K562 (cell line): Measurements from ENCODE around the gene ATXN7L1. TPM values are rescaled to one million over a fixed set of nuclear protein-coding genes. Genes with fewer than 3 reads are reported as not detected.

ENCODE experiments used
- CBX8 ChIP-seq: fragments of 200-600 bp; sonication (generic); IDR thresholded peaks from 2 replicates; pipeline ENCODE4 v1.6.1; 2012; ENCODE audit warnings: borderline replicate concordance, mixed run types, low read depth, mild to moderate bottlenecking, moderate library complexity, mixed read lengths, low read length, control low read depth, inconsistent platforms; ENCODE audit not compliant: poor library complexity, severe bottlenecking; ENCODE audit errors: extremely low read depth
- GATA2 ChIP-seq: sonication (generic); formaldehyde crosslinking; IDR thresholded peaks from 2 replicates; pipeline ENCODE4 v1.4.0; 2020; ENCODE audit warnings: mild to moderate bottlenecking, missing genetic modification reagents
- KAT8 ChIP-seq: fragments of 450-650 bp; IDR thresholded peaks from 2 replicates; pipeline ENCODE4 v1.6.1; 2016; ENCODE audit warnings: low read depth, mild to moderate bottlenecking
- MYNN ChIP-seq, 2 experiments: sonication (generic); formaldehyde crosslinking in 1 of 2; IDR thresholded peaks; 2 replicates each; pipeline versions ENCODE4 v1.5.0 to v1.6.1; 2016 to 2020; ENCODE audit warnings: antibody characterized with exemption in 1 of 2, missing genetic modification reagents in 1 of 2
- NBN ChIP-seq: fragments of 450-650 bp; IDR thresholded peaks from 2 replicates; pipeline ENCODE4 v1.6.1; 2016; ENCODE audit warnings: low read depth, mild to moderate bottlenecking
- NCOA4 ChIP-seq: fragments of 450-650 bp; IDR thresholded peaks from 2 replicates; pipeline ENCODE4 v1.6.1; 2018; ENCODE audit warnings: mild to moderate bottlenecking; ENCODE audit not compliant: partially characterized antibody
- PTBP1 ChIP-seq: fragments of 200-400 bp; formaldehyde crosslinking; IDR thresholded peaks from 2 replicates; pipeline ENCODE4 v1.6.1; 2017; ENCODE audit warnings: low read depth, low read length
- SMAD4 ChIP-seq: fragments of 250-450 bp; sonication (Bioruptor Pico); conservative IDR thresholded peaks from 2 replicates; pipeline ENCODE4 v1.8.0; 2021; ENCODE audit warnings: inconsistent platforms, mild to moderate bottlenecking, moderate library complexity
- ZBTB7A ChIP-seq: IDR thresholded peaks from 2 replicates; pipeline ENCODE4 v1.6.1; 2011; ENCODE audit warnings: low read depth, mild to moderate bottlenecking, low read length, moderate library complexity, borderline replicate concordance; ENCODE audit not compliant: control insufficient read depth
- ZNF695 ChIP-seq: fragments of 450-650 bp; formaldehyde crosslinking; IDR thresholded peaks from 2 replicates; pipeline ENCODE4 v1.4.0; 2020; ENCODE audit warnings: mild to moderate bottlenecking, moderate library complexity
- ZNF77 ChIP-seq: fragments of 250-450 bp; sonication (Bioruptor Pico); IDR thresholded peaks from 2 replicates; pipeline ENCODE4 v1.5.0; 2020
- polyA plus RNA-seq, 8 experiments: library from polyadenylated mRNA; depleted of rRNA in 4 of 8; stranded (reverse) in 5 of 8; unstranded in 3 of 8; fragments of >200 nt; fragmentation: Nextera tagmentation in 2 of 8; fragmentation: Illumina TruSeq in 1 of 8; extraction: Ambion mirVana in 2 of 8; extraction: Trizol in 1 of 8; gene quantifications; 2 replicates each; pipeline versions ENCODE4 v1.2.1 to v1.2.3, GENCODE V29; 2011 to 2014; ENCODE audit warnings: inconsistent platforms in 1 of 8, missing spikeins in 1 of 8
- total RNA-seq, 7 experiments: library from RNA; depleted of rRNA in 6 of 7; stranded (reverse); fragments of >200 nt in 6 of 7; fragmentation: Illumina TruSeq in 2 of 7; extraction: Trizol in 2 of 7; gene quantifications; 2 replicates each; pipeline versions ENCODE4 v1.2.1 to v1.2.3, GENCODE V29; 2011 to 2021; ENCODE audit warnings: low replicate concordance in 1 of 7
- TF ChIP-seq, protein P1 (sequence below): sonication (generic); formaldehyde crosslinking; IDR thresholded peaks from 2 replicates; pipeline ENCODE4 v1.8.0; 2022; ENCODE audit warnings: mild to moderate bottlenecking, low read depth, missing genetic modification reagents
- TF ChIP-seq, protein P2 (sequence below): sonication (generic); formaldehyde crosslinking; IDR thresholded peaks from 2 replicates; pipeline ENCODE4 v1.8.0; 2022; ENCODE audit warnings: missing genetic modification reagents, mild to moderate bottlenecking, borderline replicate concordance
- TF ChIP-seq, protein P3 (sequence below), 2 experiments: fragments of 200-800 bp in 1 of 2; sonication (Bioruptor generic) in 1 of 2; sonication (generic) in 1 of 2; formaldehyde crosslinking in 1 of 2; IDR thresholded peaks in 1 of 2; conservative IDR thresholded peaks in 1 of 2; 2 replicates each; pipeline versions ENCODE4 v1.5.0 to v1.6.1; 2016 to 2020; ENCODE audit warnings: missing compliant biosample characterization in 1 of 2, missing genetic modification characterization in 1 of 2, missing genetic modification reagents in 1 of 2
- TF ChIP-seq, protein P4 (sequence below), 2 experiments: fragments of 250-450 bp in 1 of 2; fragments of 450-650 bp in 1 of 2; sonication (Bioruptor Pico) in 1 of 2; IDR thresholded peaks; 2 replicates each; pipeline versions ENCODE4 v1.6.1 to v1.8.0; 2016 to 2021; ENCODE audit warnings: mild to moderate bottlenecking in 2 of 2, moderate library complexity in 2 of 2, missing compliant biosample characterization in 1 of 2, missing genetic modification characterization in 1 of 2
- TF ChIP-seq, protein P5 (sequence below): fragments of 450-650 bp; IDR thresholded peaks from 2 replicates; pipeline ENCODE4 v1.6.1; 2018; ENCODE audit not compliant: partially characterized antibody

ATXN7L1 gene
- total and polyA plus RNA-seq, 9 of the 15 experiments (the other 6 are each of a cell fraction or from before 2014, with no cell fraction given), result 6.6 to 13.7 (median 10.7) TPM

GRCh38 chr7:105876091-105876963 lies at the start of gene ATXN7L1 (continued):
- no peak for TF ChIP-seq CBX8
- TF ChIP-seq ZBTB7A, result peak; percentile 73; the same call in 1 of the 2 replicates
- no peak for TF ChIP-seq KAT8
- TF ChIP-seq PTBP1, result no peak
- no peak for TF ChIP-seq ZNF77 (CRISPR knock-in tag)
- TF ChIP-seq ZNF695 (CRISPR knock-in tag), result no peak
- TF ChIP-seq NBN, result peak; percentile 72; the same call in 1 of the 2 replicates
- TF ChIP-seq, protein P1, sequence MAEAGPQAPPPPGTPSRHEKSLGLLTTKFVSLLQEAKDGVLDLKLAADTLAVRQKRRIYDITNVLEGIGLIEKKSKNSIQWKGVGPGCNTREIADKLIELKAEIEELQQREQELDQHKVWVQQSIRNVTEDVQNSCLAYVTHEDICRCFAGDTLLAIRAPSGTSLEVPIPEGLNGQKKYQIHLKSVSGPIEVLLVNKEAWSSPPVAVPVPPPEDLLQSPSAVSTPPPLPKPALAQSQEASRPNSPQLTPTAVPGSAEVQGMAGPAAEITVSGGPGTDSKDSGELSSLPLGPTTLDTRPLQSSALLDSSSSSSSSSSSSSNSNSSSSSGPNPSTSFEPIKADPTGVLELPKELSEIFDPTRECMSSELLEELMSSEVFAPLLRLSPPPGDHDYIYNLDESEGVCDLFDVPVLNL (CRISPR knock-in tag), result no peak
- no peak for TF ChIP-seq NCOA4
- TF ChIP-seq, protein P2, sequence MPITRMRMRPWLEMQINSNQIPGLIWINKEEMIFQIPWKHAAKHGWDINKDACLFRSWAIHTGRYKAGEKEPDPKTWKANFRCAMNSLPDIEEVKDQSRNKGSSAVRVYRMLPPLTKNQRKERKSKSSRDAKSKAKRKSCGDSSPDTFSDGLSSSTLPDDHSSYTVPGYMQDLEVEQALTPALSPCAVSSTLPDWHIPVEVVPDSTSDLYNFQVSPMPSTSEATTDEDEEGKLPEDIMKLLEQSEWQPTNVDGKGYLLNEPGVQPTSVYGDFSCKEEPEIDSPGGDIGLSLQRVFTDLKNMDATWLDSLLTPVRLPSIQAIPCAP, result no peak
- TF ChIP-seq, protein P3, sequence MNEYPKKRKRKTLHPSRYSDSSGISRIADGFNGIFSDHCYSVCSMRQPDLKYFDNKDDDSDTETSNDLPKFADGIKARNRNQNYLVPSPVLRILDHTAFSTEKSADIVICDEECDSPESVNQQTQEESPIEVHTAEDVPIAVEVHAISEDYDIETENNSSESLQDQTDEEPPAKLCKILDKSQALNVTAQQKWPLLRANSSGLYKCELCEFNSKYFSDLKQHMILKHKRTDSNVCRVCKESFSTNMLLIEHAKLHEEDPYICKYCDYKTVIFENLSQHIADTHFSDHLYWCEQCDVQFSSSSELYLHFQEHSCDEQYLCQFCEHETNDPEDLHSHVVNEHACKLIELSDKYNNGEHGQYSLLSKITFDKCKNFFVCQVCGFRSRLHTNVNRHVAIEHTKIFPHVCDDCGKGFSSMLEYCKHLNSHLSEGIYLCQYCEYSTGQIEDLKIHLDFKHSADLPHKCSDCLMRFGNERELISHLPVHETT (CRISPR knock-in tag; conservative IDR thresholded peaks at IDR 0.05 in 1 of 2, IDR thresholded peaks at IDR 0.05 in 1 of 2), result peak in 1 of 2 experiments; percentile 91; a peak in 2 of 4 replicates
- no peak for TF ChIP-seq GATA2 (CRISPR knock-in tag)
- TF ChIP-seq, protein P4, sequence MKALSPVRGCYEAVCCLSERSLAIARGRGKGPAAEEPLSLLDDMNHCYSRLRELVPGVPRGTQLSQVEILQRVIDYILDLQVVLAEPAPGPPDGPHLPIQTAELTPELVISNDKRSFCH (CRISPR knock-in tag; IDR thresholded peaks at IDR 0.05), result no peak
- TF ChIP-seq, protein P4 (tag; IDR thresholded peaks at IDR 0.05), result no peak; the same call in 1 of the 2 replicates
- TF ChIP-seq, protein P5, sequence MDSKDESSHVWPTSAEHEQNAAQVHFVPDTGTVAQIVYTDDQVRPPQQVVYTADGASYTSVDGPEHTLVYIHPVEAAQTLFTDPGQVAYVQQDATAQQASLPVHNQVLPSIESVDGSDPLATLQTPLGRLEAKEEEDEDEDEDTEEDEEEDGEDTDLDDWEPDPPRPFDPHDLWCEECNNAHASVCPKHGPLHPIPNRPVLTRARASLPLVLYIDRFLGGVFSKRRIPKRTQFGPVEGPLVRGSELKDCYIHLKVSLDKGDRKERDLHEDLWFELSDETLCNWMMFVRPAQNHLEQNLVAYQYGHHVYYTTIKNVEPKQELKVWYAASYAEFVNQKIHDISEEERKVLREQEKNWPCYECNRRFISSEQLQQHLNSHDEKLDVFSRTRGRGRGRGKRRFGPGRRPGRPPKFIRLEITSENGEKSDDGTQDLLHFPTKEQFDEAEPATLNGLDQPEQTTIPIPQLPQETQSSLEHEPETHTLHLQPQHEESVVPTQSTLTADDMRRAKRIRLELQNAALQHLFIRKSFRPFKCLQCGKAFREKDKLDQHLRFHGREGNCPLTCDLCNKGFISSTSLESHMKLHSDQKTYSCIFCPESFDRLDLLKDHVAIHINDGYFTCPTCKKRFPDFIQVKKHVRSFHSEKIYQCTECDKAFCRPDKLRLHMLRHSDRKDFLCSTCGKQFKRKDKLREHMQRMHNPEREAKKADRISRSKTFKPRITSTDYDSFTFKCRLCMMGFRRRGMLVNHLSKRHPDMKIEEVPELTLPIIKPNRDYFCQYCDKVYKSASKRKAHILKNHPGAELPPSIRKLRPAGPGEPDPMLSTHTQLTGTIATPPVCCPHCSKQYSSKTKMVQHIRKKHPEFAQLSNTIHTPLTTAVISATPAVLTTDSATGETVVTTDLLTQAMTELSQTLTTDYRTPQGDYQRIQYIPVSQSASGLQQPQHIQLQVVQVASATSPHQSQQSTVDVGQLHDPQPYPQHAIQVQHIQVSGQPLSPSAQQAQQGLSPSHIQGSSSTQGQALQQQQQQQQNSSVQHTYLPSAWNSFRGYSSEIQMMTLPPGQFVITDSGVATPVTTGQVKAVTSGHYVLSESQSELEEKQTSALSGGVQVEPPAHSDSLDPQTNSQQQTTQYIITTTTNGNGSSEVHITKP, result no peak
- peak; percentile 86 for TF ChIP-seq SMAD4 (CRISPR knock-in tag)
- 0 out of 2 replicates have a peak, but pooled peaks have one; percentile 14 for TF ChIP-seq MYNN (IDR thresholded peaks at IDR 0.05)
- no peak for TF ChIP-seq MYNN (CRISPR knock-in tag; IDR thresholded peaks at IDR 0.05)
